Measurements from ENCODE around the gene PLPP6. TPM values are rescaled to one million over a fixed set of nuclear protein-coding genes. Genes with fewer than 3 reads are reported as not detected.

PLPP6 gene
- total RNA-seq, 1 experiment from 2014 or later: 30.9 TPM

- BruUV-seq (replicated peaks): no TSS peak
- TF ChIP-seq, protein P1, sequence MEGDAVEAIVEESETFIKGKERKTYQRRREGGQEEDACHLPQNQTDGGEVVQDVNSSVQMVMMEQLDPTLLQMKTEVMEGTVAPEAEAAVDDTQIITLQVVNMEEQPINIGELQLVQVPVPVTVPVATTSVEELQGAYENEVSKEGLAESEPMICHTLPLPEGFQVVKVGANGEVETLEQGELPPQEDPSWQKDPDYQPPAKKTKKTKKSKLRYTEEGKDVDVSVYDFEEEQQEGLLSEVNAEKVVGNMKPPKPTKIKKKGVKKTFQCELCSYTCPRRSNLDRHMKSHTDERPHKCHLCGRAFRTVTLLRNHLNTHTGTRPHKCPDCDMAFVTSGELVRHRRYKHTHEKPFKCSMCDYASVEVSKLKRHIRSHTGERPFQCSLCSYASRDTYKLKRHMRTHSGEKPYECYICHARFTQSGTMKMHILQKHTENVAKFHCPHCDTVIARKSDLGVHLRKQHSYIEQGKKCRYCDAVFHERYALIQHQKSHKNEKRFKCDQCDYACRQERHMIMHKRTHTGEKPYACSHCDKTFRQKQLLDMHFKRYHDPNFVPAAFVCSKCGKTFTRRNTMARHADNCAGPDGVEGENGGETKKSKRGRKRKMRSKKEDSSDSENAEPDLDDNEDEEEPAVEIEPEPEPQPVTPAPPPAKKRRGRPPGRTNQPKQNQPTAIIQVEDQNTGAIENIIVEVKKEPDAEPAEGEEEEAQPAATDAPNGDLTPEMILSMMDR (conservative IDR thresholded peaks at IDR 0.05; ENCODE audit: low read depth, low read length): no peak
- no peak for TF ChIP-seq EZH2 (IDR thresholded peaks at IDR 0.05; ENCODE audit: borderline replicate concordance, low read depth, low read length, poor library complexity, severe bottlenecking)
- no peaks in the 10 kb centered on the region for H3K27me3 ChIP-seq (replicated peaks; ENCODE audit: insufficient read depth, low read depth, low read length, poor library complexity)
- no peak overlapping the region for H3K27ac ChIP-seq (ENCODE audit: low read depth, low read length, poor library complexity, severe bottlenecking)
- H3K9me3 ChIP-seq (ENCODE audit: low read depth, low read length, poor library complexity, severe bottlenecking): no peaks in the 10 kb centered on the region
- H3K36me3 ChIP-seq (ENCODE audit: insufficient read depth, low read length, poor library complexity, severe bottlenecking): peaks cover 51% of the 10 kb centered on the region
- intact Hi-C loops (cut with micrococcal nuclease; ENCODE audit: unreplicated experiment): no loop called here
- CTCF ChIA-PET: no interaction called here
- H3K4me3 ChIP-seq (ENCODE audit: low read depth, low read length, poor library complexity, severe bottlenecking): no peak overlapping the region
- POLR2A ChIA-PET (ENCODE audit: low non-redundant PET): no interaction called here
- H3K4me1 ChIP-seq (ENCODE audit: insufficient read depth, low read length, poor library complexity, severe bottlenecking): peaks cover 7% of the 10 kb centered on the region
- no peak for DNase-seq (ENCODE audit: low spot score)
Measured at GRCh38 chr9:4620057-4620765, 41.9 kb upstream of the PLPP6 start.

GRCh38 chr9:4620881-4621555, 41.1 kb upstream of the PLPP6 start:
- POLR2A ChIA-PET (ENCODE audit: low non-redundant PET): no interaction called here
- no peak for DNase-seq (ENCODE audit: low spot score)

GRCh38 chr9:4622016-4622415, 40.1 kb upstream of the PLPP6 start:
- no peak for TF ChIP-seq EZH2 (IDR thresholded peaks at IDR 0.05; ENCODE audit: borderline replicate concordance, low read depth, low read length, poor library complexity, severe bottlenecking)
- TF ChIP-seq, protein P1 (conservative IDR thresholded peaks at IDR 0.05; ENCODE audit: low read depth, low read length): no peak
- no peaks in the 10 kb centered on the region for H3K4me1 ChIP-seq (ENCODE audit: insufficient read depth, low read length, poor library complexity, severe bottlenecking)
- H3K36me3 ChIP-seq (ENCODE audit: insufficient read depth, low read length, poor library complexity, severe bottlenecking): peaks cover 60% of the 10 kb centered on the region
- ChIA-PET CTCF (no interaction called here), POLR2A (ENCODE audit: low non-redundant PET) (no interaction called here)
- no peak for DNase-seq (ENCODE audit: low spot score)
- intact Hi-C loops (cut with micrococcal nuclease; ENCODE audit: unreplicated experiment): no loop called here
- peak overlapping the region; percentile 26 for H3K27ac ChIP-seq (ENCODE audit: low read depth, low read length, poor library complexity, severe bottlenecking)
- no peaks in the 10 kb centered on the region for H3K27me3 ChIP-seq (replicated peaks; ENCODE audit: insufficient read depth, low read depth, low read length, poor library complexity)
- H3K4me3 ChIP-seq (ENCODE audit: low read depth, low read length, poor library complexity, severe bottlenecking): no peak overlapping the region
- H3K9me3 ChIP-seq (ENCODE audit: low read depth, low read length, poor library complexity, severe bottlenecking): no peaks in the 10 kb centered on the region
- no TSS peak for BruUV-seq (replicated peaks)

More at GRCh38 chr9:4620881-4621555, 41.1 kb upstream of the PLPP6 start:
- Histone ChIP-seq H3K4me3 (ENCODE audit: low read depth, low read length, poor library complexity, severe bottlenecking) (no peak overlapping the region), H3K27me3 (replicated peaks; ENCODE audit: insufficient read depth, low read depth, low read length, poor library complexity) (no peaks in the 10 kb centered on the region), H3K27ac (ENCODE audit: low read depth, low read length, poor library complexity, severe bottlenecking) (no peak overlapping the region), H3K9me3 (ENCODE audit: low read depth, low read length, poor library complexity, severe bottlenecking) (no peaks in the 10 kb centered on the region), H3K36me3 (ENCODE audit: insufficient read depth, low read length, poor library complexity, severe bottlenecking) (peaks cover 59% of the 10 kb centered on the region), H3K4me1 (ENCODE audit: insufficient read depth, low read length, poor library complexity, severe bottlenecking) (no peaks in the 10 kb centered on the region)
- CTCF ChIA-PET: no interaction called here
- BruUV-seq (replicated peaks): no TSS peak
- TF ChIP-seq, protein P1 (conservative IDR thresholded peaks at IDR 0.05; ENCODE audit: low read depth, low read length): no peak
- TF ChIP-seq EZH2 (IDR thresholded peaks at IDR 0.05; ENCODE audit: borderline replicate concordance, low read depth, low read length, poor library complexity, severe bottlenecking): no peak
- intact Hi-C loops (cut with micrococcal nuclease; ENCODE audit: unreplicated experiment): no loop called here
